GM23338 (cell line): ENCODE data around the gene NIM1K.
A peak's percentile ranks its signal among the peaks of the same experiment; 100 is the strongest.

Experiments used
- CREB1 ChIP-seq: fragments of 250-450 bp; sonication (Bioruptor Pico); IDR thresholded peaks from 2 replicates; pipeline ENCODE4 v1.5.0; 2020; ENCODE audit warnings: low read depth, mild to moderate bottlenecking, moderate library complexity
- EZH2 ChIP-seq: fragments of 200-600 bp; sonication (generic); IDR thresholded peaks from one replicate; pipeline ENCODE4 v1.8.0; 2017; ENCODE audit warnings: antibody characterized with exemption, mild to moderate bottlenecking, low read depth; ENCODE audit not compliant: unreplicated experiment
- EZH2phosphoT487 ChIP-seq: fragments of 200-600 bp; sonication (generic); IDR thresholded peaks from one replicate; pipeline ENCODE4 v1.8.1; 2018; ENCODE audit warnings: antibody characterized with exemption; ENCODE audit not compliant: unreplicated experiment
- JUNB ChIP-seq: IDR thresholded peaks from one replicate; pipeline ENCODE4 v1.6.1; 2016; ENCODE audit warnings: antibody characterized with exemption; ENCODE audit not compliant: unreplicated experiment
- NANOG ChIP-seq: IDR thresholded peaks from 2 replicates; pipeline ENCODE4 v1.6.1; 2016; ENCODE audit warnings: antibody characterized with exemption, borderline replicate concordance
- POLR2AphosphoS5 ChIP-seq: IDR thresholded peaks from 2 replicates; pipeline ENCODE4 v1.6.1; 2016; ENCODE audit warnings: antibody characterized with exemption, low read depth
- REST ChIP-seq: IDR thresholded peaks from one replicate; pipeline ENCODE4 v1.6.1; 2018; ENCODE audit warnings: antibody characterized with exemption; ENCODE audit not compliant: unreplicated experiment
- STAT1 ChIP-seq: IDR thresholded peaks from one replicate; pipeline ENCODE4 v1.6.1; 2016; ENCODE audit warnings: antibody characterized with exemption; ENCODE audit not compliant: unreplicated experiment
- ZNF114 ChIP-seq: fragments of 250-450 bp; sonication (Bioruptor Pico); IDR thresholded peaks from 2 replicates; pipeline ENCODE4 v1.5.0; 2020; ENCODE audit warnings: mild to moderate bottlenecking, moderate library complexity
- TF ChIP-seq, protein P1 (sequence below), 2 experiments: fragments of 200-600 bp in 1 of 2; sonication (generic) in 1 of 2; conservative IDR thresholded peaks; 2 replicates each; pipeline versions ENCODE4 v1.5.1 to v1.6.1; 2016 to 2017; ENCODE audit warnings: antibody characterized with exemption in 2 of 2, low read depth in 2 of 2, mild to moderate bottlenecking in 2 of 2, moderate library complexity in 1 of 2

- TF ChIP-seq REST: no peak
- TF ChIP-seq, protein P1, sequence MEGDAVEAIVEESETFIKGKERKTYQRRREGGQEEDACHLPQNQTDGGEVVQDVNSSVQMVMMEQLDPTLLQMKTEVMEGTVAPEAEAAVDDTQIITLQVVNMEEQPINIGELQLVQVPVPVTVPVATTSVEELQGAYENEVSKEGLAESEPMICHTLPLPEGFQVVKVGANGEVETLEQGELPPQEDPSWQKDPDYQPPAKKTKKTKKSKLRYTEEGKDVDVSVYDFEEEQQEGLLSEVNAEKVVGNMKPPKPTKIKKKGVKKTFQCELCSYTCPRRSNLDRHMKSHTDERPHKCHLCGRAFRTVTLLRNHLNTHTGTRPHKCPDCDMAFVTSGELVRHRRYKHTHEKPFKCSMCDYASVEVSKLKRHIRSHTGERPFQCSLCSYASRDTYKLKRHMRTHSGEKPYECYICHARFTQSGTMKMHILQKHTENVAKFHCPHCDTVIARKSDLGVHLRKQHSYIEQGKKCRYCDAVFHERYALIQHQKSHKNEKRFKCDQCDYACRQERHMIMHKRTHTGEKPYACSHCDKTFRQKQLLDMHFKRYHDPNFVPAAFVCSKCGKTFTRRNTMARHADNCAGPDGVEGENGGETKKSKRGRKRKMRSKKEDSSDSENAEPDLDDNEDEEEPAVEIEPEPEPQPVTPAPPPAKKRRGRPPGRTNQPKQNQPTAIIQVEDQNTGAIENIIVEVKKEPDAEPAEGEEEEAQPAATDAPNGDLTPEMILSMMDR (conservative IDR thresholded peaks at IDR 0.05; ENCODE audit: low read depth in 2 of 2): peak; percentile 37 to 63; a peak in 3 of 4 replicates
- TF ChIP-seq POLR2AphosphoS5: no peak
- TF ChIP-seq EZH2phosphoT487: no peak
- TF ChIP-seq EZH2: no peak
- no peak for TF ChIP-seq ZNF114 (CRISPR knock-in tag)
- no peak for TF ChIP-seq JUNB
- no peak for TF ChIP-seq CREB1 (CRISPR knock-in tag)
- no peak for TF ChIP-seq NANOG
- TF ChIP-seq STAT1: no peak
Measured at GRCh38 chr5:43231977-43232376, 40.0 kb downstream of the NIM1K start.
